Ishikawa (cell line): ENCODE measurements around the gene BTN3A1.

ENCODE experiments used
- CEBPB ChIP-seq: IDR thresholded peaks from 2 replicates; pipeline ENCODE4 v1.6.1; 2012
- CREB1 ChIP-seq: IDR thresholded peaks from 2 replicates; pipeline ENCODE4 v1.6.1; 2012; ENCODE audit warnings: low read depth
- EGR1 ChIP-seq: IDR thresholded peaks from 2 replicates; pipeline ENCODE4 v1.6.1; 2012
- EP300 ChIP-seq: IDR thresholded peaks from 2 replicates; pipeline ENCODE4 v1.6.1; 2012; ENCODE audit warnings: borderline replicate concordance
- MAX ChIP-seq: IDR thresholded peaks from 2 replicates; pipeline ENCODE4 v1.6.1; 2012
- NFIC ChIP-seq: IDR thresholded peaks from 2 replicates; pipeline ENCODE4 v1.6.1; 2012
- RAD21 ChIP-seq: IDR thresholded peaks from 2 replicates; pipeline ENCODE4 v1.6.1; 2012; ENCODE audit warnings: low read depth
- REST ChIP-seq: IDR thresholded peaks from 2 replicates; pipeline ENCODE4 v1.6.1; 2012; ENCODE audit warnings: low read depth, mild to moderate bottlenecking
- TAF1 ChIP-seq: IDR thresholded peaks from 2 replicates; pipeline ENCODE4 v1.6.1; 2012; ENCODE audit warnings: low read depth, mild to moderate bottlenecking
- TCF12 ChIP-seq: IDR thresholded peaks from 2 replicates; pipeline ENCODE4 v1.6.1; 2012; ENCODE audit warnings: low read depth
- TEAD4 ChIP-seq: IDR thresholded peaks from 2 replicates; pipeline ENCODE4 v1.6.1; 2012
- USF1 ChIP-seq: IDR thresholded peaks from 2 replicates; pipeline ENCODE4 v1.6.1; 2012
- YY1 ChIP-seq: IDR thresholded peaks from 2 replicates; pipeline ENCODE4 v1.6.1; 2012; ENCODE audit warnings: low read depth

GRCh38 chr6:26437550-26437949 lies 35.5 kb downstream of the BTN3A1 start:
- TF ChIP-seq TEAD4: no peak
- TF ChIP-seq EP300: no peak
- TF ChIP-seq EGR1: no peak
- TF ChIP-seq REST: no peak
- no peak for TF ChIP-seq CREB1
- no peak for TF ChIP-seq TCF12
- TF ChIP-seq MAX: no peak
- TF ChIP-seq USF1: no peak
- TF ChIP-seq YY1: no peak
- TF ChIP-seq TAF1: no peak
- TF ChIP-seq CEBPB: no peak
- no peak for TF ChIP-seq NFIC
- TF ChIP-seq RAD21: no peak
